HepG2 (cell line): ENCODE measurements around the gene PCBP4. TPM values are rescaled to one million over a fixed set of nuclear protein-coding genes. Genes with fewer than 3 reads are reported as not detected.

Experiments
- GABPA ChIP-seq, 2 experiments: IDR thresholded peaks; 2 replicates each; pipeline ENCODE4 v1.6.1; 2011 to 2016; ENCODE audit warnings: low read depth in 2 of 2, low read length in 1 of 2, missing biosample characterization in 1 of 2, missing genetic modification characterization in 1 of 2
- HNRNPK ChIP-seq: fragments of 200-400 bp; formaldehyde crosslinking; IDR thresholded peaks from 2 replicates; pipeline ENCODE4 v1.6.1; 2018; ENCODE audit warnings: low read length, low read depth, moderate library complexity, mild to moderate bottlenecking; ENCODE audit not compliant: poor library complexity, severe bottlenecking
- HNRNPL ChIP-seq: fragments of 200-400 bp; formaldehyde crosslinking; IDR thresholded peaks from 2 replicates; pipeline ENCODE4 v1.6.1; 2017; ENCODE audit warnings: mild to moderate bottlenecking, low read depth, low read length
- MAF1 ChIP-seq: sonication (generic); formaldehyde crosslinking; IDR thresholded peaks from 2 replicates; pipeline ENCODE4 v1.5.0; 2020; ENCODE audit warnings: missing genetic modification reagents, borderline replicate concordance
- MEIS1 ChIP-seq: sonication (generic); formaldehyde crosslinking; IDR thresholded peaks from 2 replicates; pipeline ENCODE4 v1.9.0; 2021; ENCODE audit warnings: mild to moderate bottlenecking, missing genetic modification reagents, moderate library complexity, borderline replicate concordance
- MYNN ChIP-seq: sonication (generic); formaldehyde crosslinking; IDR thresholded peaks from 2 replicates; pipeline ENCODE4 v1.4.0; 2020; ENCODE audit warnings: mild to moderate bottlenecking, low read depth, missing genetic modification reagents
- RFX5 ChIP-seq: IDR thresholded peaks from 2 replicates; pipeline ENCODE4 v1.6.1; 2011; ENCODE audit warnings: low read depth, low read length, improper control_type of control experiment
- YEATS4 ChIP-seq: sonication (generic); formaldehyde crosslinking; IDR thresholded peaks from 2 replicates; pipeline ENCODE4 v1.4.0; 2020; ENCODE audit warnings: missing genetic modification reagents, borderline replicate concordance
- ZEB1 ChIP-seq: IDR thresholded peaks from 2 replicates; pipeline ENCODE4 v1.6.1; 2012; ENCODE audit warnings: mild to moderate bottlenecking, low read depth, inconsistent platforms; ENCODE audit not compliant: insufficient replicate concordance
- ZFP36L1 ChIP-seq: sonication (generic); formaldehyde crosslinking; IDR thresholded peaks from 2 replicates; pipeline ENCODE4 v1.8.0; 2022; ENCODE audit warnings: mild to moderate bottlenecking, missing genetic modification reagents, moderate library complexity
- ZNF569 ChIP-seq: sonication (generic); formaldehyde crosslinking; IDR thresholded peaks from 2 replicates; pipeline ENCODE4 v1.5.0; 2020; ENCODE audit warnings: mild to moderate bottlenecking, missing genetic modification reagents, moderate library complexity, borderline replicate concordance
- ZNF7 ChIP-seq: IDR thresholded peaks from 2 replicates; pipeline ENCODE4 v1.6.1; 2016; ENCODE audit warnings: missing biosample characterization, missing genetic modification reagents
- polyA plus RNA-seq, 8 experiments: library from polyadenylated mRNA; depleted of rRNA in 3 of 8; stranded (reverse) in 7 of 8; unstranded in 1 of 8; fragments of >200 nt; fragmentation: Illumina TruSeq in 4 of 8; extraction: Trizol in 4 of 8; gene quantifications; 2 replicates each; pipeline versions ENCODE4 v1.2.1 to v1.2.3, GENCODE V29; 2011 to 2016; ENCODE audit warnings: low read depth in 4 of 8, missing spikeins in 1 of 8, mixed read lengths in 1 of 8; ENCODE audit not compliant: insufficient read depth in 1 of 8
- total RNA-seq, 5 experiments: library from RNA; depleted of rRNA; stranded (reverse); fragments of >200 nt; fragmentation: Illumina TruSeq; extraction: Trizol; gene quantifications; 2 replicates each; pipeline ENCODE4 v1.2.3, GENCODE V29; 2016; ENCODE audit warnings: low read depth in 1 of 5
- TF ChIP-seq, protein P1 (sequence below): sonication (generic); formaldehyde crosslinking; IDR thresholded peaks from 2 replicates; pipeline ENCODE4 v1.4.0; 2020; ENCODE audit warnings: missing genetic modification reagents
- TF ChIP-seq, protein P2 (sequence below): sonication (generic); formaldehyde crosslinking; IDR thresholded peaks from 2 replicates; pipeline ENCODE4 v1.5.0; 2020; ENCODE audit warnings: mild to moderate bottlenecking, missing genetic modification reagents
- TF ChIP-seq, protein P3 (sequence below): sonication (generic); formaldehyde crosslinking; IDR thresholded peaks from 2 replicates; pipeline ENCODE4 v1.8.1; 2023; ENCODE audit warnings: missing genetic modification reagents, inconsistent platforms, borderline replicate concordance
- TF ChIP-seq, protein P4 (sequence below): sonication (generic); formaldehyde crosslinking; IDR thresholded peaks from 2 replicates; pipeline ENCODE4; 2020; ENCODE audit warnings: missing genetic modification reagents, mild to moderate bottlenecking, borderline replicate concordance
- TF ChIP-seq, protein P5 (sequence below): sonication (generic); formaldehyde crosslinking; IDR thresholded peaks from 2 replicates; pipeline ENCODE4 v1.5.1; 2020; ENCODE audit warnings: mild to moderate bottlenecking, moderate library complexity, missing genetic modification reagents

Gene PCBP4
- total and polyA plus RNA-seq, 2 of the 13 experiments (the other 11 are each of a cell fraction or from before 2014, with no cell fraction given): 36.8 to 51.3 TPM

DNA sequence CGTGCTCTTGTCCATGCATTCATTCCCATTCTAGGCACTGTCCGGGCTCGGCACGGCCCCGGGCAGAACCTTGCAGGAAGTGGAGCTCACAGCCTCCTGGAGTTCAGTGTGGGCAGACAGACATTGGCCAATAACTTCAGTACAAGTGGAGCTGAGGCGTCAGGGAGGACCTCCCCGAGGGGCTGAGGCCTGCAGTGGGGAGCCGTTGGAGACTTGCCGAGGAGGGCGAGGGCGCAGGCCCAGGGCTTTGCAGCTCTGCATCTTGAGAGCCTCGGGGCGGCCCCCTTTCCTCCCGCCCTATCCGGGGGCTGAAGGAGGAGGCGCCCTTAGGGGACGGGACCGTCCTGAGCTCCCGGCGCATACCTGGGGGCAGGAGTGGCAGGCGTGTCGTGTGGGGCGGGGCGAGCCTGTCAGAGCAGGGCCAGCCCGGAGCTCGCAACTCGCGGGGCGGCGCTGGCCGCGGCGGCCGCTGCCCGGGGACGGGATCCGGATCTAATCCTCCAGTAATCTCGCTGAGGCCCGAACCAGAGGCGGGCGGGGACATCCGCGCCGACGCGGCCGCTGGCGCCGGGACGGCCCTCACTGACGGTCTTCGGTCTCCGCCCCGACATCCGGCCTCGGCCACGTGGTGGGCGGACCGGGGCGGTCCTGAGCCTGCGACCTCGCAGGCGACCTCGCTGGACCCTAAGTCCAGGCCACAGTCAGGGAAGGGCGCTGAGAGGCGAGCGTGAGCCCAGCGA lies 15.8 kb upstream of the PCBP4 start, which contains the start of gene ACY1 (continued):
- TF ChIP-seq YEATS4 (CRISPR knock-in tag) (peak; percentile 91; the same call in 1 of the 2 replicates), HNRNPL (no peak), GABPA (IDR thresholded peaks at IDR 0.05; ENCODE audit: low read depth, low read length) (no peak), GABPA (CRISPR knock-in tag; IDR thresholded peaks at IDR 0.05; ENCODE audit: low read depth) (peak; percentile 70), ZFP36L1 (CRISPR knock-in tag) (peak; percentile 97), ZEB1 (peak; percentile 4), MYNN (0 out of 2 replicates have a peak, but pooled peaks have one; percentile 1), ZNF7 (CRISPR knock-in tag) (no peak), HNRNPK (peak; percentile 94), MEIS1 (peak; percentile 93), MAF1 (CRISPR knock-in tag) (0 out of 2 replicates have a peak, but pooled peaks have one; percentile 14), RFX5 (no peak), ZNF569 (CRISPR knock-in tag) (0 out of 2 replicates have a peak, but pooled peaks have one; percentile 57)
- TF ChIP-seq, protein P1, sequence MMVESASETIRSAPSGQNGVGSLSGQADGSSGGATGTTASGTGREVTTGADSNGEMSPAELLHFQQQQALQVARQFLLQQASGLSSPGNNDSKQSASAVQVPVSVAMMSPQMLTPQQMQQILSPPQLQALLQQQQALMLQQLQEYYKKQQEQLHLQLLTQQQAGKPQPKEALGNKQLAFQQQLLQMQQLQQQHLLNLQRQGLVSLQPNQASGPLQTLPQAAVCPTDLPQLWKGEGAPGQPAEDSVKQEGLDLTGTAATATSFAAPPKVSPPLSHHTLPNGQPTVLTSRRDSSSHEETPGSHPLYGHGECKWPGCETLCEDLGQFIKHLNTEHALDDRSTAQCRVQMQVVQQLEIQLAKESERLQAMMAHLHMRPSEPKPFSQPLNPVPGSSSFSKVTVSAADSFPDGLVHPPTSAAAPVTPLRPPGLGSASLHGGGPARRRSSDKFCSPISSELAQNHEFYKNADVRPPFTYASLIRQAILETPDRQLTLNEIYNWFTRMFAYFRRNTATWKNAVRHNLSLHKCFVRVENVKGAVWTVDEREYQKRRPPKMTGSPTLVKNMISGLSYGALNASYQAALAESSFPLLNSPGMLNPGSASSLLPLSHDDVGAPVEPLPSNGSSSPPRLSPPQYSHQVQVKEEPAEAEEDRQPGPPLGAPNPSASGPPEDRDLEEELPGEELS (CRISPR knock-in tag): peak; percentile 39
- TF ChIP-seq, protein P2, sequence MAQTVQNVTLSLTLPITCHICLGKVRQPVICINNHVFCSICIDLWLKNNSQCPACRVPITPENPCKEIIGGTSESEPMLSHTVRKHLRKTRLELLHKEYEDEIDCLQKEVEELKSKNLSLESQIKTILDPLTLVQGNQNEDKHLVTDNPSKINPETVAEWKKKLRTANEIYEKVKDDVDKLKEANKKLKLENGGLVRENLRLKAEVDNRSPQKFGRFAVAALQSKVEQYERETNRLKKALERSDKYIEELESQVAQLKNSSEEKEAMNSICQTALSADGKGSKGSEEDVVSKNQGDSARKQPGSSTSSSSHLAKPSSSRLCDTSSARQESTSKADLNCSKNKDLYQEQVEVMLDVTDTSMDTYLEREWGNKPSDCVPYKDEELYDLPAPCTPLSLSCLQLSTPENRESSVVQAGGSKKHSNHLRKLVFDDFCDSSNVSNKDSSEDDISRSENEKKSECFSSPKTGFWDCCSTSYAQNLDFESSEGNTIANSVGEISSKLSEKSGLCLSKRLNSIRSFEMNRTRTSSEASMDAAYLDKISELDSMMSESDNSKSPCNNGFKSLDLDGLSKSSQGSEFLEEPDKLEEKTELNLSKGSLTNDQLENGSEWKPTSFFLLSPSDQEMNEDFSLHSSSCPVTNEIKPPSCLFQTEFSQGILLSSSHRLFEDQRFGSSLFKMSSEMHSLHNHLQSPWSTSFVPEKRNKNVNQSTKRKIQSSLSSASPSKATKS: no peak
- TF ChIP-seq, protein P3, sequence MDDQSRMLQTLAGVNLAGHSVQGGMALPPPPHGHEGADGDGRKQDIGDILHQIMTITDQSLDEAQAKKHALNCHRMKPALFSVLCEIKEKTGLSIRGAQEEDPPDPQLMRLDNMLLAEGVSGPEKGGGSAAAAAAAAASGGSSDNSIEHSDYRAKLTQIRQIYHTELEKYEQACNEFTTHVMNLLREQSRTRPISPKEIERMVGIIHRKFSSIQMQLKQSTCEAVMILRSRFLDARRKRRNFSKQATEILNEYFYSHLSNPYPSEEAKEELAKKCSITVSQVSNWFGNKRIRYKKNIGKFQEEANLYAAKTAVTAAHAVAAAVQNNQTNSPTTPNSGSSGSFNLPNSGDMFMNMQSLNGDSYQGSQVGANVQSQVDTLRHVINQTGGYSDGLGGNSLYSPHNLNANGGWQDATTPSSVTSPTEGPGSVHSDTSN (CRISPR knock-in tag): no peak
- TF ChIP-seq, protein P4, sequence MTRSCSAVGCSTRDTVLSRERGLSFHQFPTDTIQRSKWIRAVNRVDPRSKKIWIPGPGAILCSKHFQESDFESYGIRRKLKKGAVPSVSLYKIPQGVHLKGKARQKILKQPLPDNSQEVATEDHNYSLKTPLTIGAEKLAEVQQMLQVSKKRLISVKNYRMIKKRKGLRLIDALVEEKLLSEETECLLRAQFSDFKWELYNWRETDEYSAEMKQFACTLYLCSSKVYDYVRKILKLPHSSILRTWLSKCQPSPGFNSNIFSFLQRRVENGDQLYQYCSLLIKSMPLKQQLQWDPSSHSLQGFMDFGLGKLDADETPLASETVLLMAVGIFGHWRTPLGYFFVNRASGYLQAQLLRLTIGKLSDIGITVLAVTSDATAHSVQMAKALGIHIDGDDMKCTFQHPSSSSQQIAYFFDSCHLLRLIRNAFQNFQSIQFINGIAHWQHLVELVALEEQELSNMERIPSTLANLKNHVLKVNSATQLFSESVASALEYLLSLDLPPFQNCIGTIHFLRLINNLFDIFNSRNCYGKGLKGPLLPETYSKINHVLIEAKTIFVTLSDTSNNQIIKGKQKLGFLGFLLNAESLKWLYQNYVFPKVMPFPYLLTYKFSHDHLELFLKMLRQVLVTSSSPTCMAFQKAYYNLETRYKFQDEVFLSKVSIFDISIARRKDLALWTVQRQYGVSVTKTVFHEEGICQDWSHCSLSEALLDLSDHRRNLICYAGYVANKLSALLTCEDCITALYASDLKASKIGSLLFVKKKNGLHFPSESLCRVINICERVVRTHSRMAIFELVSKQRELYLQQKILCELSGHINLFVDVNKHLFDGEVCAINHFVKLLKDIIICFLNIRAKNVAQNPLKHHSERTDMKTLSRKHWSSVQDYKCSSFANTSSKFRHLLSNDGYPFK (CRISPR knock-in tag): peak; percentile 70
- TF ChIP-seq, protein P5, sequence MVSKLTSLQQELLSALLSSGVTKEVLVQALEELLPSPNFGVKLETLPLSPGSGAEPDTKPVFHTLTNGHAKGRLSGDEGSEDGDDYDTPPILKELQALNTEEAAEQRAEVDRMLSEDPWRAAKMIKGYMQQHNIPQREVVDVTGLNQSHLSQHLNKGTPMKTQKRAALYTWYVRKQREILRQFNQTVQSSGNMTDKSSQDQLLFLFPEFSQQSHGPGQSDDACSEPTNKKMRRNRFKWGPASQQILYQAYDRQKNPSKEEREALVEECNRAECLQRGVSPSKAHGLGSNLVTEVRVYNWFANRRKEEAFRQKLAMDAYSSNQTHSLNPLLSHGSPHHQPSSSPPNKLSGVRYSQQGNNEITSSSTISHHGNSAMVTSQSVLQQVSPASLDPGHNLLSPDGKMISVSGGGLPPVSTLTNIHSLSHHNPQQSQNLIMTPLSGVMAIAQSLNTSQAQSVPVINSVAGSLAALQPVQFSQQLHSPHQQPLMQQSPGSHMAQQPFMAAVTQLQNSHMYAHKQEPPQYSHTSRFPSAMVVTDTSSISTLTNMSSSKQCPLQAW: peak; percentile 91
